Smooth muscle cell of trachea (primary cell): Measurements from ENCODE around the gene ACAT2. TPM values are rescaled to one million over a fixed set of nuclear protein-coding genes. Genes with fewer than 3 reads are reported as not detected.

Source experiments
- total RNA-seq: library from RNA; depleted of rRNA; stranded (reverse); fragments of >200 nt; gene quantifications from 2 replicates; pipeline ENCODE4 v1.2.1, GENCODE V29; 2014

ACAT2 gene
- total RNA-seq = 19.0 and 76.8 TPM in 2 replicates

DNA sequence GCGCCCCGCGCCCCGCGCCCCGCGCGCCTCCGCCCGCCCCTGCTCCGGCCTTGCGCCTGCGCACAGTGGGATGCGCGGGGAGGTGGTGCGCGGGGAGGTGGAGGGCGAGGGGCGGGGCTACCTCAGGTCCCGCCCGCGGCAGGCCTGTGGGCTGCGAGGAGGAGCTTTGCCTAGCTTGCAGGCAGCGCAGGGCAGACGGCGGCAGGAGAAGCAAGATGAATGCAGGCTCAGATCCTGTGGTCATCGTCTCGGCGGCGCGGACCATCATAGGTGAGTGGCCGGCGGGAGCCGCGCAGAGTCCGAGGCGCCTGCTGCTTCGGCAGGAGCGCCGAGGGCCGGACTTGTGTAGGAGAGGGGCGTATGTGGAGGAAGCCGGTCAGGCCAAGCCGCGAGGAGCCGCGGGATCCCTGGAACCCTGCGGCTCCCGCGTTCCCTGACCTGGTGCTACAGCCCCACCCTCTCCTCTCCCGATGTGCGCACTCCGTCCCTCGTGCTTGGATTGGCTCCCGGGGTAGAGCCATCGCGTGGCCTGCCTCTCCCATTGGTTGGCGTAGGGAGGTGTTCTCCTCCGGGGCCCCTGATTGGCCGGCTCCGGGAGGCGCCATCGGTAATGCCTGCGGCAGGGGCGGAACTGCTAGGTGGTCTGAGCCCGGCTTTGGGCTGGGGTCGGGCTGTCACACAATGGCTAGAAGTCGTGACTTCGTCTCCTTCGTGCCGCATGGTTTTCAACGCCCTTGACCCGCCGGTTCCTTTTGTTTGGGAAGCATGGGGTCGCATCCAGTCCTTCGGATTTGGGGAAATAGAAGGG, at the start of gene ACAT2:
TSS of gene ACAT2 (plus strand) at position 173 of the 808 bp plus-strand sequence. CDS start at position 216, 43 bp downstream.

GRCh38 chr6:159726918-159727716, 34.7 kb upstream of the ACAT2 start, which contains the start of gene WTAP:
Gene WTAP, plus strand, starts transcription at chr6:159727506. Its CDS starts 8,760 bp downstream, at chr6:159736266.

DNA sequence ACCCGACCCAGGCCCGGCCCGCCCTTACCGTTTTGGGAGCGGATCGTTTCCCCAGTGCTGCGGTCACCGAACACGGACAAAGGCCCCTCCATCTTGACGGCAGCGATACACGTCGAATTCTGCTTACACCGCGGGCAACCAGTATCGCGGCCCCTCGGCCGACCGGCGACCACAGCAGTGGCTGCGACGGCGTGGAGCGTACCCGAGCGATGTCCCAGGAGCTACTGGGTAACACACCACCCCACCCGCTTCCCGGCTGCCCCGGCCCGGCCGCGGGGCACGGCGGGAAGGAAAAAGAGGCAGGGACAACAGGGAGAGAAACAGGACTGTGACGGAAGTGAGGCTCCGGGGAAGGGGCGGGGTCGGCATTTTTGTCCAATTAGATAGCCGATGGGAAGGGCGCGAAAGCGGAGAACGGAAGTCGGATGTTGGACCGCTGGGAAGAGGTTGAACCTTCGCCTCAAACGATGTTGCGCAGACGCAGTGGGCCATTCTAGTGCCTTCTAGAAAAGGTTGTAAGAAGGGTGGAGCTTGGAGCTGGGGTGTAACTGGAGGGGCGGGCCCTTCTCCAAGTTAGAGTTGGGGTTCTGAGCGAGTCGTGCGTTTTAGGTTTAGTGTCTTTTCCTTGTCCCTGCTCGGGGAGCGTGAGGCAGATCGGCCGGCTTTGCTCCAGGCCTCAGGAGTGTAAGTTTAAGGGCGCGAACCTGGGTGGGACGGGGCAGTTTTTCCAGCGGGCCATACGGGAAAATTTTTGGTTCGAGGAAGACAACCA, 27.7 kb downstream of the ACAT2 start, which contains the start of gene TCP1:
TSS of gene TCP1 (minus strand) at position 226 of the 772 bp plus-strand sequence. CDS start at position 92, 134 bp downstream.

GRCh38 chr6:159790149-159790955, 28.5 kb downstream of the ACAT2 start, which contains the start of gene MRPL18:
Gene MRPL18, plus strand, starts transcription at chr6:159790467. Its CDS starts 121 bp downstream, at chr6:159790588.

DNA sequence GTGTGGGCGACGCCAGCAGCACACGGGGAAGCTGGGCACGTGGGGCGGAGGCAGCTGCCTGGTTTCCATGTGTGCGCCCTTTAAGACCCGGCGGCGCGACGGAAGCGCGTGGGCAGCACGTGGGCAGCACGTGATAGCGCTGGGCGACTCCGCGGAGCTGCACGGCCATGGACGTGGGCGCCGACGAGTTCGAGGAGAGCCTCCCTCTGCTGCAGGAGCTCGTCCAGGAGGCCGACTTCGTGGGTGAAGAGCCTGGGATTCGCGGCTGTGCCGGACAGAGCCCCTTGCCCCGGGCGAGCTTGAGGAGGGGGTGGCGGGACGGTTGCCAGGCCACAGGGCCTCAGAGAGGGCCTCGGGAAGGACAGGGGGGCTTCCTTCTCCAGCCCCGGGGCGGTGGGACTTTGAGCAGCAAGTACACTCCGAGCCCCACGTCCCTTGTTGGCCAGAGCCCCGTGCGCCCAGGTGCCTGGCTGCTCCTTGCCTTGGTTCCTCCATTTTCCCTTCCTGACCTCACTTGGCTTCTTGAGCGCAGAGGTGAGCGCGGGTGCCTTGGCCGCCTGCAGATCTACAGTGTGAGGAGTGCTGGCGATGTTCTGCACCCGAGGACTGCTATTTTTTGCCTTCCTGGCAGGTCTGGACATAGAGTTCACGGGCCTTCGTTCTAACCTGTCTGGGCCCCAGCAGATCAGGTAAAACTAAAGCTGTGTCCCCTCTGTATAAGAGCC, 38.5 kb downstream of the ACAT2 start, which contains the start of gene PNLDC1:
TSS of gene PNLDC1 (plus strand) at position 136 of the 725 bp plus-strand sequence. CDS start at position 168, 32 bp downstream.

Other genes with a start within 250 kb of the ACAT2 start
- 213 and 2,364 TPM in 2 replicates for gene SOD2, start 68.8 kb upstream of the ACAT2 start, total RNA-seq
- 99.6 and 129 TPM in 2 replicates for gene WTAP, start 34.5 kb upstream of the ACAT2 start, total RNA-seq
- gene TCP1, start 27.6 kb downstream of the ACAT2 start, total RNA-seq = 273 and 275 TPM in 2 replicates
- 78.4 and 107 TPM in 2 replicates for gene MRPL18, start 28.4 kb downstream of the ACAT2 start, total RNA-seq
- not detected in 2 replicates for gene PNLDC1, start 38.2 kb downstream of the ACAT2 start, total RNA-seq
- gene MAS1, start 128.9 kb downstream of the ACAT2 start, total RNA-seq = not detected in 2 replicates
- gene IGF2R, start 207.0 kb downstream of the ACAT2 start, total RNA-seq = 170 and 264 TPM in 2 replicates